ENCODE measurements around the gene BUD23.

The BUD23 gene

GRCh38 chr7:73746378-73746777 is 63.0 kb downstream of the BUD23 start:
- TF ChIP-seq CTCF (IDR thresholded peaks at IDR 0.05; ENCODE audit: low read depth, low read length): no peak
- no peak for DNase-seq (ENCODE audit: low read depth, low spot score)
- H3K4me3 ChIP-seq (ENCODE audit: low read depth, low read length): no peak overlapping the region
- in situ Hi-C loops (cut with HindIII; ENCODE audit: low sequenced_read_pairs): no loop called here
